ENCODE results near the gene TRAF5.
"Not testable (repeated sequence)": the region's sequence is repeated elsewhere in the genome, so short reads cannot be mapped to it uniquely, and the experiment has no call there.

Gene TRAF5, protein sequence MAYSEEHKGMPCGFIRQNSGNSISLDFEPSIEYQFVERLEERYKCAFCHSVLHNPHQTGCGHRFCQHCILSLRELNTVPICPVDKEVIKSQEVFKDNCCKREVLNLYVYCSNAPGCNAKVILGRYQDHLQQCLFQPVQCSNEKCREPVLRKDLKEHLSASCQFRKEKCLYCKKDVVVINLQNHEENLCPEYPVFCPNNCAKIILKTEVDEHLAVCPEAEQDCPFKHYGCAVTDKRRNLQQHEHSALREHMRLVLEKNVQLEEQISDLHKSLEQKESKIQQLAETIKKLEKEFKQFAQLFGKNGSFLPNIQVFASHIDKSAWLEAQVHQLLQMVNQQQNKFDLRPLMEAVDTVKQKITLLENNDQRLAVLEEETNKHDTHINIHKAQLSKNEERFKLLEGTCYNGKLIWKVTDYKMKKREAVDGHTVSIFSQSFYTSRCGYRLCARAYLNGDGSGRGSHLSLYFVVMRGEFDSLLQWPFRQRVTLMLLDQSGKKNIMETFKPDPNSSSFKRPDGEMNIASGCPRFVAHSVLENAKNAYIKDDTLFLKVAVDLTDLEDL

DNA sequence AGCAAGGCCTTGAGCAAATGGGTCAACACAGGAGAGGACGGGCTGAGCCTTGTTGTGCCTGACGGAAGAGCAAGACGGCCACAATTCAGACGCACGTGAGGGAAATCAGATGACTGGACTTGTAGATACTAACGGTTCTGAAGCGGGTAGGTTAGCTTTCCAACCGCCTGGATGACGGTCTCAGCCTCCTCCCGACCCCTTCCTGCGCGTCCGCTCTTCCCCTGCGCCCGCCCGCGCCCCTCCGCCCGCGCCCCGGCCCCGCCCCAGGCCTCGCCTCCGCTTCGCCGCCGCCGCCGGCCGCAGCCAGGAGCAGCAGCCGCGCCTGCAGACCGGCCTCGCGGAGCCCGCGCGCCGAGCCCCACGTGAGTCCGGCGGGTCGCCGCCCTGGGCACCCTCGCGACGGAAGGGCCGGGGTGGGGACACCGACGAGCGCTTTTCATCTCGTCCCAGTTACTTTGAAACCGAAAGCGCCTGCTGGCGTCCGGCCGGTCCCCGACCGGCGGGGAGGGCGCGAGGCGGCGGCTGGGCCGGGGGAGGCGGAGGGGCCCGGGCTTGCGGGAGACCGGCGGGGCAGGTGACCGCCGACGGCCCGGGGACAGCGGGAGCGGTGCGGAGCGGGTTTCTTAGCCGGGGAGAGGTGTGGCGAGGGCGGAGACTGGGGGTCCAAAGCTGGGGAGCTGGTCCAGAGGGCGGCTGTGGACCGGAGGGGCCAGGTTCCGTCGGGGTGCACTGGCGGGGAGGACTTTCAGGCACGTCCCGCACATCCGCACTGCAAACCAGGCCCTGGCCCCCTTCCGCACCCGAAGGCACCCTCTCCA is at the start of gene TRAF5:
Gene TRAF5 (plus strand): TSS at position 306 of the 818 bp plus-strand sequence. CDS start 26,407 bp downstream, outside the sequence.
- peak in 1 of 2 donors; percentile 15 for DNase-seq (ENCODE audit: low read depth in 1 of 2, low spot score in 1 of 2)

DNA sequence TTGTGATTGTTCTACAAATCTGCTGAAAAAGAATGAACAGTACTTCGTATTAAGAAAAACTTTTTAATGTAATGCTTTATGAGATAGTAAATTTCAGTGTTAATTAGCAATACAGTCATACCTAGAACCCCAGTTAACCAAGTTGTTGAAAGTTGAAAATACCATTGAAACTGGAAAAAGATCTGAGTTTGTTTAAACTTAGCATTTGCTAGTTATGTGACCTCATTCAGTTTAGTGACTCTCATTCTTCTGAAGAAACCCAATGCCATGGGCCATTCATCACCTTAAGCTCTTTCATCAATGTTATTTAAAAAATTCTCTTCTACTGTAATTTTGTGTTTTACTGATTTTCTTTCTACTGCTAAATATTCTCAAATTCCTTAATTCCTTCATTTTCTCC is 47.3 kb upstream of the TRAF5 start:
- no peak for DNase-seq (ENCODE audit: low read depth in 1 of 2, low spot score in 1 of 2)

DNA sequence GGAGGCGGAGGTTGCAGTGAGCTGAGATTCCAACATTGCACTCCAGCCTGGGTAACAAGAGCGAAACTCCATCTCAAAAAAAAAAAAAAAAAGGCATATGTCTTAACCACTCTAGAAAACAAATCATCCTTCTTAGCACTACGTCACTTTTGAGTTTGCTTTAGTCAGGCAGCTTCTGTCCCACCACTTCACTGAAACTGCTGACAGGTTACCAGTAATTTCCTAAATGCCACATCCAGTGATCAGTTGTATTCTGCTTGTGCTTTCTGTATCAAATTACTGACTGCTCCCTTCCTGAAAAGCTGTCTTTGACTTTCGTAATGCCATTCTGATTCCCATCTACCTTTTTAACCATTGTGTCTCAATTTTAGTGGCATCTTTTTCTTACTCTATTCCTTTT is 45.7 kb upstream of the TRAF5 start:
- no peak for DNase-seq (ENCODE audit: low read depth in 1 of 2, low spot score in 1 of 2)

DNA sequence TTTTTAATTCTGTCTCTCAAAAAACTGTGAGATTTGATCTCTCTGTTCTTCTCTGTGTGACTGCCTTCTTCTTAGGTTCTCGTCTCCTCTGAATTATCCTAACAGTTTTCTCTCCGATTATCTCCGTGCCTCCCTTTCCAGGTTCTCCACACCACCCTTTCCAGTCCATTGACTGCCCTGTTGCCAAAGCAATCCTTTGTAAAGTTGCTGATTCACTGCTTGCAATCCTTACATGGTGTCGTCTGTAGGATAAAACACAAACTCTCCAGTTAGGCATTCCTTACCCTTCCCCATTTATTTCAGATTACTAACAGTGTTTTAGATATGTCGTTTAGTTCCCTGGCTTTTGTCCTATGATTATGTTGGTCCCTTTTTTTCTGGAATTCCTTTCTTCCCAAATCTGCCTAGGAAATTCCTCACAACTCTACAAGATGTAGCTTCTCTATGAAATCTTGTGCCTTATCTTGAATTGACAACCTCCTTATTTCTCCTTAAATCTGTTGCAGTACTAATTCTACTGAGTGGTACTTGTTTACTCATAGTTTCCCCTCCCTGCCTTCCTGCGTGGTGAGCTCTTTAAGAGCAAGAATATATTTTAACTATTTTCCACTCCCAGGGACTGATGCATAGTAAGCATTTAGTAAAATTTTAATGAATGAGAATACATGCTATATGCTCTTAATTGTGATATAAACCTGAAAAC is 45.2 kb upstream of the TRAF5 start:
- no peak for DNase-seq (ENCODE audit: low read depth in 1 of 2, low spot score in 1 of 2)

DNA sequence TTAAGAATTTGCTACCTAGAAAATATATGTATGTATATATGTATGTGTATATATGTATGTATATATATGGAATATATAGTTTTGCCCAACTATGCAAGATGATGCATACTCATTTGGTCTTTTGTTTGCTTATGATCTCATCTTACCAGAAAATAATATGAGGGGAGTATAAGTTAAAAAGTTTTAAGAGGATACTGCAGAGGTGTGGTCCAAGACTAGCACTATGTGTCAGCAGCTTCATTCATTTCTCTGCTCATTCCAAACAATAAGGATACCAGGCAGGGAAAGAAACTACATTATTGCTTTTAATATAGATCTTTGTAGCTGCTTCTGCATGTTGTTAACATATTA is 44.6 kb upstream of the TRAF5 start:
- DNase-seq (ENCODE audit: low read depth in 1 of 2, low spot score in 1 of 2) = no peak

DNA sequence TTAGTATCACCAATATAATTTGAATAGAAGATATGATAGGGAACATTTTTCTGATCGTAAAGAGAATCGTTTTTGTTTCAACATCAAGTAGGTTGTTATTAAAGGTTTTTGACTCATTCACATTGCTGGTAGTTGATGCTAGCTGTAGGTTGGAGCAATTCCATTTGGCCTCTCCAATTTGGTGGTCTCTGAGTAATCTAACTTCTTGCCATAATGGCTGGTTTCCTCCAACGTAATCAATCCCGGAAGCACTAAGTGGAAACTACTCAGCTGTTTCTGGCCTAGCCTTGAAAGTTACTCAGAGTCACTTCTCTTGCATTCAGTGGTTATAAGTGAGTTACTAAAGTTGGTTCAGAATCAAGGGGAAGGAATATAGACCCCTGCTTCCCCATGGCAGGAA is 41.4 kb upstream of the TRAF5 start:
- DNase-seq (ENCODE audit: low read depth in 1 of 2, low spot score in 1 of 2) = no peak

DNA sequence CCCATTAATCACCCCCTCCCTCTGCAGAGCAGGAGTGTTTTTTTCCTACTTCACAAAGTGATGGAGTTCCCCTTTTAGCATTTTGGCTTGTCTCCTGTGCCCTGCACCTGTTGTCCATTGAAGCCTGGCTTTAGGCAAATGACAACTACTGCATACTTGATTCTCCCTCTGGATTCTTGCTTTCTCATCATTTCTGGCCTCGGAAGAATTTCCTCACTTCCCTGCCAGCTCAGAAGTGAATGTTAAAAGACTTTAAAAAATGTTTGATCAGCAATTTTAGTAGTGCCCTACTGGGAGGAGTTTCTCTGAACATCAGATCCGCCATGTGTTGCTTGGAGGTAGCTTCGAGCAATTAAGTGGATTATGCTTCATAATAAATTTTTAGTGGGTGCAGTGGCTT is 39.4 kb upstream of the TRAF5 start:
- DNase-seq (ENCODE audit: low read depth in 1 of 2, low spot score in 1 of 2) = no peak

DNA sequence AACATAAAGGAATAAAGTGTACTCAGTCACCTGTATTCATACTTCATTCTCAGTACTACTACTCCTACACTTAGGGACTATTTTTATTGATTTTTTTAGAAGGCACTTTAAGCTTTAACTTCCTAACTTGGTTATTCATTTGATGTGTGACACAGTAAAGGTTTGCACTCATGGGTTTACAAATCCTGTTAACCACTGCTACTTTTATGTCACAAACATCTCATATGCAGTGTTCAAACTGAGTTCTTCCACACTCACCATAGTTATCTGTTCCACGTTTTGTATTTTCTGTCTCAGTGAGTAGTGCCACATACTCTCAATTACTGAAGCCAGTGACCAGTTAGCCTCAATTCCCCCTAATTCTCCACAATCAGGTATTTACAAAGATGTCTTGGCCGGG is 34.2 kb upstream of the TRAF5 start:
- no peak for DNase-seq (ENCODE audit: low read depth in 1 of 2, low spot score in 1 of 2)

DNA sequence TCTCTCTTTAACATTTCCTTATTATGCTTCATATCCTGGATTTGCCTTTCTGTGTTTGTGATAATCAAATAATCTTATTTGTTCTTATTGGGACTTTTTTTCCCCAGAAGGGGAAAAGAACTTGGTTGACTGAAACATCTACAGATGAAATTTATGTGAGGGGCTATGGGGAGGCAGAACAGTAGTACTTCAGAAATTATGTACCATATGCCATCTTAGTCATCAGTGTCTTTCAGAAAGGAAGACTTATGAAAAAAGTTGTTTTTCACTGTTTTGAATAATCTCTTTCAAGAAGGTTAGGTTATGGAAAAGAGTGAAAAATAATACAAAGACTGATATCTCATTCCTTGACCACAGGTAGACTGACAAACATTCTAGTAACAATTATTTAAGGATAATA is 30.2 kb upstream of the TRAF5 start:
- no peak for DNase-seq (ENCODE audit: low read depth in 1 of 2, low spot score in 1 of 2)

DNA sequence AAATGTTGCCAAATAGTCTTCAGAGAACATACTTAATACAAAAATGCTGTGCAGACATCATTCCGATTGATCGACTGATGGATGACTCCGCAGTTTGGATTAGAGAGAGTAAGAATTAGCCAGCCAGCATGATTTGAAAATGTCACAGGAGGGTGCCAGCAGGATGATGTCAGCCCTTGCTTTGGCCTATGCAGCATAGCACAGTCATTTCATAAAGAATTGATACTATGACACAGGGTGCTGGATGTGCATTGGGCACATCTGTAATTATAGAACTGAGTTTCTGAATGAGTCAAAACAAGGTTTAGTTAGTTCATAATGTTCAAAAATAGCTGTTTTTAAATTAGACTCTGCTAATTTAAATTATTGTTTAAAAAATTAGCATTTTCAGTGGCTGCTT is 21.6 kb upstream of the TRAF5 start:
- DNase-seq (ENCODE audit: low read depth in 1 of 2, low spot score in 1 of 2) = peak in 1 of 2 donors; percentile 42

DNA sequence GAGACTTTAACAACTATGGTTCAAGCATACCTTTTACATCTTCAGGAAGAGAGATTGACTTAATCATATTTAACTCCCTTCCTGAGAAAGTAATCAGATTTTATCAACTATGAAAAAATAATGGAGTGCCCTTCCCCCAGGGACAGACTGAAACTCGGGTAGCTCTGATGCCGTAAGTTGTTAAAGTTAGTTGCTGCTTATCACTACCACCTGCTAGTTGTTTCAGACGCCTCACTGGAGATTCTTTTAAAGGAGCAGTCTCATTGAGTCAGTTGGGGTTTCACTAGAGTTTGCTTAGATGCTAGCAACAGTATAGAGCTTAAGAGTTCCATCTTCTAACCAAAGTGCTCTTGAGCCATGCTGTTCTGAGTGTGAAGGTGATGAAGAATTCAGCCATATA is 17.0 kb upstream of the TRAF5 start:
- DNase-seq (ENCODE audit: low read depth in 1 of 2, low spot score in 1 of 2) = no peak

DNA sequence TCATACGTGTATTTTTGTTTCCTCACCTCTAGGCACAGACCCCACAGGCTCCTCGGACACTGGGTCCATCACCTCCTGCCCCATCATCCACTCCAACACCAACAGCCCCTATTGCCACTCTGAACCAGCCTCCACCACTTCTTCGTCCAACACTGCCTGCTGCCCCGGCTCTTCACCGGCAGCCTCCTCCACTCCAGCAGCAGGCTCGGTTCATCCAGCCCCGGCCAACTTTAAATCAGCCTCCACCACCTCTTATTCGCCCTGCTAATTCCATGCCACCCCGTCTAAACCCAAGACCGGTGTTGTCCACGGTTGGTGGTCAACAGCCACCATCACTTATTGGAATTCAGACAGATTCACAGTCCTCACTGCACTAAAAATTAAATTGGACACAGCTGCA is 13.2 kb upstream of the TRAF5 start:
- DNase-seq (ENCODE audit: low read depth in 1 of 2, low spot score in 1 of 2) = no peak

DNA sequence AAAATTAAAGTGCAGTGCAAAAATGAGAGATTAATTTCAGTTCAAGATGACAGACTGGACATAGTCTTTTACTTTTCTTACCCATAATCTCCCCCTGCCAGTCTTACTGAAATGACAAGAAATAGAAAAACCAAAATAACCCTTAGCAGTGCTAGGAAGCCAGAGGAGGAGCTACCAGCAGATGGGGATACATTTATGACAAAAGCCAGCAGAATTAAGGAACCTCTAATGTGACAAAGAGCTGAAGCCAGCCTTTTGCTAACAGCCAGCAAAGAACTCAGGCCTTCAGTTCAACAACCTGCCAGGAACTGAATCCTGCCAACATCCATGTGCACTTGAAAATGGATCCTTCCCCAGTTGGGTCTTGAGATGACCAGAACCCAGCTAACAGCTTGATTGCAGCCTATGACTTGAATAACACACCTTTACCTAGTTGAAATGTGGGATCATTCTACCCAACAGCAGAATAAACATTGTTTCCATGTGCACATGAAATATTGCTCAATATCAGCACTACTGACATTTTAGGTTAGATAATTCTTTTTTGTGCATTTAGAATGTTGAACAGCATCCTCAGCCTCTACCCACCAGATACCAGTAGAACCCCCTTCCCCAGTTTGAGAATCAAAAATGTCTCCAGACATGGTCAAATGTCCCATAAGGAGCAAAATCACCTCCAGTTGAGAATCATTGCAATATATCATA is 7.9 kb upstream of the TRAF5 start:
- DNase-seq (ENCODE audit: low read depth in 1 of 2, low spot score in 1 of 2) = no peak

DNA sequence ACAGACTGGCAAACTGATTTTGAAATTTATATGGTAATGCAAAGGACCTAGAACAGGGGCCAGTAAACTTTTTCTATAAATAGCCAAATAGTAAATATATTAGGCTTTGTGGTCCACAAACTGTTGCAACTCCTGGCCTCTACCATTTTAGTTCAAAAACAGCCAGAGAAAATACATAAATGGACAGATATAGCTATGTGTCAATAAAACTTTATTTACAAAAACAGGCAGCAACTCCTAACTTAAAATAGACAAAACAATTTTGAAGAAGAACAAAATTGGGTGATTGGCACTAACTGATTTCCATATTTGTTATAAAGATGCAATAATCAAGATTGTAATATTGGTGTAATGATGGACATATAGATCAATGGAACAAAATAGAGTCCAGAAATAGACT is 6.7 kb upstream of the TRAF5 start:
- DNase-seq (ENCODE audit: low read depth in 1 of 2, low spot score in 1 of 2) = no peak

DNA sequence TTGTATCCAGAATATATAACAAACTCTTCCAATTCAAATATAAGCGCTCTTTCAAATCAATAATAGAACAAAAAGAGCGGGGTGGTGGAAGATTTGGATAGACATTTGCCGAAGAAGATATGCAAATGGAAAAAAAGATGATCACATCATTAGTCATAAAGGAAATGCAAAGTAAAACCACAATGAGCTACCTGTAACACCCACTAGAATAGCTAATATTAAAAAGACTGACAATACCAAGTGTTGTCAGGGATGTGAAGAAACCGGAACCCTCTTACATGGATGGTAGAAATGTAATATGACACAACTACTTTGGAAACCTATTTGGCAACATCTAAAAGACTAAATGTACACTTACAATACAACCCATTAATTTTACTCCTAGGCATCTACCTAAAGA is 5.7 kb upstream of the TRAF5 start:
- DNase-seq (ENCODE audit: low read depth in 1 of 2, low spot score in 1 of 2) = no peak

DNA sequence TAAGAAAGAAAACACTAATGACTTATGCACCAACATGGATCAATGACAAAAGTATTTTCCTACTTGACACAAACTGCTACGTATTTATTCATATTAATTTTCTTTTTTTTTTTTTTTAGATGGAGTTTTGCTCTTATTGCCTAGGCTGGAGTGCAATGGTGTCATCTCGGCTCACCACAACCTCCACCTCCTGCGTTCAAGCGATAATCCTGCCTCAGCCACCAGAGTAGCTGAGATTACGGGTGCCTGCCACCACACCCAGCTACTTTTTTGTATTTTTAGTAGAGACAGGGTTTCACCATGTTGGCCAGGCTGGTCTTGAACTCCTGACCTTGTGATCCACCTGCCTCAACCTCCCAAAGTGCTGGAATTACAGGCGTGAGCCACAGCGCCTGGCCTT is 5.0 kb upstream of the TRAF5 start:
- DNase-seq (ENCODE audit: low read depth in 1 of 2, low spot score in 1 of 2) = not testable (repeated sequence)

DNA sequence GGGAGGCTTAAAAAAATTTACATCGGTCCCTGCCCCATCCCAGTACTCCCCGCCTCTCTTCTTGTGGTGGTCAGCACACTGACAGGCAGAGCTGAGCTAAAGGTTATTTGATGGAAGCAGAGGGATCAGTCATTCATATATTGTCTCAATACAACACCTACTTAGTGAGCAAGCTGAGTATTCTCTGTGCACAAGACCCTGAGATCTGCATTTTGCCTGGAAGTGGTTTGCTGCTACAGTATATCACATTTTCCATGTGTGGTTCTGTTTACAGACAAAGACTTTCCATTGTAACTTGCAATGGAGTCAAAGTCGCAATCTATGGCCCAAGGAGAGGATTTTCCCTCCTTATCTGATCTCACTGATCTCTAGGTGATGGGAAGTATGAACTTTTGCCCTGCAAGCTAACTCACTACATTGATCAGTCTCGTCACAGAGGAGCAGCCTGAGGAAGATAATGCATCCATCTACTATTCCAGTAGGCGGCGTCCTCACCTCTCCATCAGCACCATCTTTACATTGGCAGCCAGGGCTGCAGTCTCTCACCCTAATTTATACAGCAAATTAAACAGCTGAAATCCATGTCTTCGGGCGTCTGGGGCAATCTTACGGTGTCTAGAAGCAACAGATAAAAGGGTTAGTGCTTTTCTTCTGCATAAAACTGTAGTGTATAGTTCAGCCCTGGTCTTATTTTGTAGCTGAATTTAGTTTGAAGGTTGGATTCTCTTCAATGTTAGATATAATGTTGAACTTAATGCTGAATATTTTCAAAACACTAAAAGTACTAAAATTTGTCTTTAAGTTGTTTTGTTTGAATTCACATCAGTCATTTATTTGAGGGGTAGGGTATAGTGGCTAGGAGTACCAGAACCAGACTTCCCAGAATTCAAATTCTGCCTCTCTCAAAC is 3.2 kb upstream of the TRAF5 start:
- DNase-seq (ENCODE audit: low read depth in 1 of 2, low spot score in 1 of 2) = peak in 1 of 2 donors; percentile 75

DNA sequence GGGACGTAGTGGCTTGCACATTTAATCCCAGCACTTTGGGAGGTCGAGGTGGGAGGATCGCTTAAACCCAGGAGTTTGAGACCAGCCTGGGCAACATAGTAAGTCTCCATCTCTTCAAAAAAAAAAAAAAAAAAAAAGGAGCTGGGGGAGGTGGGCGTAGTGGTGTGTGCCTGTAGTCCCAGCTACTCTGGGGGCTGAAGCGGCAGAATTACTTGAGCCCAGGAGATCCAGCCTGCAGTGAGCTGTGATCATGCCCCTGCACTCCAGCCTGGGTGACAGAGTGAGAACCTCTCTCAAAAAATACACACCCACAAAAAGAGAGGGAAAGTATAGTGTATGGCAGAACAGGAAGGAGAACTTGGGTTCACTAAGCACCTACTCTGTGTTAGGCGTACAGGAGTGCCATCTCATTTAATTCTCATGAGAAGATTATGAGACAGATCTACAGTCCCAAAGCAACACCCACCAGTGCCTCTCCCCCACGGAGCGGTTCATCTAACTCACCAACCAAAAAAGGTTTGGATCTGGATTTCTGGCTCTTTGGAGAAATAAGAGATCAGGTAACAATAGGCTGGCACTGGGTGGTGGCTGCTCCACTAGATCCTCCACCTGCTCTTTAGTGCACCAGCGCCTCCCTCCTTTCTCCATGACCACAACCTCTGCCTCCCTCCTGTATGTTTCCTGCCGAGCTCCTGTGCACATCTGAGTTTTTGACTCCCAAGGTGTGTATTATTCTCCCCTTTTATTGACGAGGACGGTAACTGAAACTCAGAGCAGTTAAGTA is 1.4 kb upstream of the TRAF5 start:
- DNase-seq (ENCODE audit: low read depth in 1 of 2, low spot score in 1 of 2) = no peak

DNA sequence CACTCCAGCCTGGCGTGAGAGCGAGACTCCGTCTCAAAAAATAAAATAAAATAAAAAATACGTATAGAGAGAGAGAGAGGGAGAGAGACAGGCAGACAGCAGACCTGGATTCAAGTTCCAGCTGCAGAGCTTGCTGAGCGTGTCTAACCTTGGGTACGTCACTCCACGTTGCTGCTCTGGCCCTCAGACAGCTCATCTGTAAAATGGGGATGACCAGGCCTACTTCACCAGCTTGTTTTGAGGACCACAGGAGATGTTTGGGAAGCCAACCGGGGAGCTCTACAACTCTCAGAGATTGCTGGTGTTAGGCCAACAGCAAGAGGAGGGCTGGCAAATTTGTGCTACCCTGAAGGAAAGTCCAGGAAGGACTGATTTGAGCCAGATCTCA is 499 bp upstream of the TRAF5 start:
- DNase-seq (ENCODE audit: low read depth in 1 of 2, low spot score in 1 of 2) = no peak
